H1 (cell line): ENCODE data around the gene JADE1. TPM values are rescaled to one million over a fixed set of nuclear protein-coding genes. Genes with fewer than 3 reads are reported as not detected.

Source experiments
- CTCF ChIA-PET: fragments of 300-600 bp; sonication (Branson Sonifier 250); formaldehyde crosslinking; loops from one replicate; lab custom pipeline; 2021; ENCODE audit not compliant: partially characterized antibody; lab: Charles Lee
- POLR2A ChIA-PET: fragments of 300-600 bp; sonication (Branson Sonifier 250); formaldehyde crosslinking; loops from one replicate; lab custom pipeline; 2021; ENCODE audit warnings: inconsistent platforms; ENCODE audit not compliant: partially characterized antibody; lab: Charles Lee
- DNase-seq, 2 experiments: peaks; one replicate each; pipeline versions ENCODE4 v3.0.0 to v3.0.0-alpha.2; 2010 to 2022; ENCODE audit warnings: low spot score in 2 of 2, low read depth in 1 of 2, mixed read lengths in 1 of 2
- FAIRE-seq: peaks from 2 replicates; lab custom pipeline; 2011; peaks lifted over from hg19 to GRCh38; lab: Jason Lieb, UNC
- H2AFZ ChIP-seq: 2 replicates; pipeline ENCODE4 v1.8.1; 2012; ENCODE audit warnings: low read length, inconsistent platforms
- H2AK5ac ChIP-seq: 2 replicates; pipeline ENCODE4 v1.6.1; 2013; ENCODE audit warnings: low read depth, low read length
- H2BK120ac ChIP-seq: replicated peaks from 2 replicates; pipeline ENCODE3; 2013; ENCODE audit warnings: low read depth, low read length, inconsistent platforms
- H2BK12ac ChIP-seq: 2 replicates; pipeline ENCODE4 v1.6.1; 2013; ENCODE audit warnings: low read depth, low read length
- H2BK15ac ChIP-seq: 2 replicates; pipeline ENCODE4 v1.6.1; 2013; ENCODE audit warnings: low read length
- H2BK20ac ChIP-seq: 2 replicates; pipeline ENCODE4 v1.6.1; 2013; ENCODE audit warnings: low read length
- H2BK5ac ChIP-seq: 2 replicates; pipeline ENCODE4 v1.6.1; 2013; ENCODE audit warnings: low read depth, low read length
- H3K14ac ChIP-seq: 2 replicates; pipeline ENCODE4 v1.6.1; 2013; ENCODE audit warnings: inconsistent platforms; ENCODE audit not compliant: insufficient read length
- H3K18ac ChIP-seq: 2 replicates; pipeline ENCODE4 v1.6.1; 2013; ENCODE audit warnings: low read length; ENCODE audit errors: extremely low read depth
- H3K23ac ChIP-seq: 2 replicates; pipeline ENCODE4 v1.6.1; 2013; ENCODE audit warnings: inconsistent platforms; ENCODE audit not compliant: insufficient read length
- H3K23me2 ChIP-seq: 2 replicates; pipeline ENCODE4 v1.6.1; 2013; ENCODE audit warnings: low read depth, low read length
- H3K27ac ChIP-seq: 2 replicates; pipeline ENCODE4 v1.6.1; 2011; ENCODE audit warnings: low read depth, low read length, inconsistent platforms
- H3K27me3 ChIP-seq, 4 experiments: replicated peaks in 1 of 4; 1 replicate in 1 of 4; 2 replicates in 3 of 4; pipeline versions ENCODE4 v1.6.1 to v1.8.1; 2011 to 2013; ENCODE audit warnings: low read length in 3 of 4, mild to moderate bottlenecking in 3 of 4, inconsistent platforms in 2 of 4, mixed read lengths in 2 of 4, moderate library complexity in 1 of 4; ENCODE audit not compliant: control insufficient read depth in 3 of 4, insufficient read depth in 3 of 4; ENCODE audit errors: extremely low read depth in 1 of 4
- H3K36me3 ChIP-seq, 4 experiments: 2 replicates each; pipeline versions ENCODE4 v1.6.1 to v1.8.1; 2011 to 2013; ENCODE audit warnings: mild to moderate bottlenecking in 4 of 4, low read length in 3 of 4, moderate library complexity in 2 of 4, control low read depth in 1 of 4, inconsistent platforms in 1 of 4; ENCODE audit not compliant: insufficient read depth in 4 of 4, control insufficient read depth in 2 of 4
- H3K4ac ChIP-seq: replicated peaks from 2 replicates; pipeline ENCODE3; 2013; ENCODE audit warnings: low read length, low read depth, mixed read lengths, inconsistent platforms; ENCODE audit not compliant: insufficient read length
- H3K4me1 ChIP-seq, 4 experiments: replicated peaks in 1 of 4; 1 replicate in 1 of 4; 2 replicates in 3 of 4; pipeline versions ENCODE4 v1.6.1 to v1.8.1; 2011 to 2013; ENCODE audit warnings: low read length in 3 of 4, inconsistent platforms in 2 of 4, mixed read lengths in 1 of 4; ENCODE audit not compliant: insufficient read depth in 4 of 4, control insufficient read depth in 3 of 4
- H3K4me2 ChIP-seq, 2 experiments: 2 replicates each; pipeline versions ENCODE4 v1.6.1 to v1.8.1; 2011 to 2013; ENCODE audit warnings: low read depth in 2 of 2, low read length in 2 of 2, control low read depth in 1 of 2, inconsistent platforms in 1 of 2, mild to moderate bottlenecking in 1 of 2; ENCODE audit not compliant: insufficient read depth in 1 of 2
- H3K4me3 ChIP-seq, 4 experiments: fragments of 200-600, 300-600 bp in 1 of 4; sonication (generic), shearing (Covaris generic), sonication (Bioruptor Twin) in 1 of 4; 2 replicates each; pipeline versions ENCODE4 v1.5.1 to v1.8.1; 2011 to 2016; ENCODE audit warnings: low read length in 4 of 4, low read depth in 3 of 4, control low read depth in 2 of 4, inconsistent platforms in 2 of 4, mild to moderate bottlenecking in 2 of 4, mixed read lengths in 1 of 4, moderate library complexity in 1 of 4; ENCODE audit not compliant: insufficient read depth in 2 of 4; ENCODE audit errors: extremely low read depth in 1 of 4
- H3K56ac ChIP-seq: replicated peaks from 2 replicates; pipeline ENCODE3; 2013; ENCODE audit warnings: low read depth, mild to moderate bottlenecking, mixed read lengths, low read length, inconsistent platforms; ENCODE audit not compliant: insufficient read length
- H3K79me1 ChIP-seq: 2 replicates; pipeline ENCODE4 v1.6.1; 2013; ENCODE audit warnings: low read depth, low read length, control low read depth
- H3K79me2 ChIP-seq, 2 experiments: 2 replicates each; pipeline versions ENCODE4 v1.6.1 to v1.8.1; 2012 to 2013; ENCODE audit warnings: low read length in 2 of 2, mild to moderate bottlenecking in 2 of 2, inconsistent platforms in 1 of 2; ENCODE audit not compliant: insufficient read depth in 2 of 2, control insufficient read depth in 1 of 2
- H3K9ac ChIP-seq, 4 experiments: replicated peaks in 1 of 4; 1 replicate in 1 of 4; 2 replicates in 3 of 4; pipeline versions ENCODE4 v1.6.1 to v1.8.1; 2011 to 2013; ENCODE audit warnings: low read depth in 3 of 4, low read length in 3 of 4, control low read depth in 2 of 4, mild to moderate bottlenecking in 2 of 4, moderate library complexity in 2 of 4, inconsistent platforms in 1 of 4; ENCODE audit errors: extremely low read depth in 1 of 4
- H3K9me3 ChIP-seq, 2 experiments: 2 replicates each; pipeline versions ENCODE4 v1.6.1 to v1.8.1; 2012 to 2013; ENCODE audit warnings: mild to moderate bottlenecking in 2 of 2, moderate library complexity in 2 of 2, control low read depth in 1 of 2, inconsistent platforms in 1 of 2, low read depth in 1 of 2, low read length in 1 of 2, mixed read lengths in 1 of 2; ENCODE audit not compliant: insufficient read depth in 2 of 2
- H4K20me1 ChIP-seq, 2 experiments: replicated peaks in 1 of 2; 2 replicates each; pipeline versions ENCODE3 to v1.8.1; 2011 to 2013; ENCODE audit warnings: inconsistent platforms in 2 of 2, low read length in 2 of 2, mild to moderate bottlenecking in 1 of 2; ENCODE audit not compliant: insufficient read depth in 2 of 2, control insufficient read depth in 1 of 2
- H4K5ac ChIP-seq: 2 replicates; pipeline ENCODE4 v1.6.1; 2013; ENCODE audit warnings: low read length, low read depth, mixed read lengths, inconsistent platforms; ENCODE audit not compliant: insufficient read length
- H4K8ac ChIP-seq: 2 replicates; pipeline ENCODE4 v1.8.0; 2013; ENCODE audit warnings: mild to moderate bottlenecking, moderate library complexity, low read length, inconsistent platforms; ENCODE audit not compliant: insufficient read depth; ENCODE audit errors: extremely low read depth
- H4K91ac ChIP-seq: replicated peaks from 2 replicates; pipeline ENCODE3; 2013; ENCODE audit warnings: low read length, mixed read lengths, inconsistent platforms; ENCODE audit not compliant: insufficient read length
- POLR2AphosphoS5 ChIP-seq: IDR thresholded peaks from 2 replicates; pipeline ENCODE4 v1.6.1; 2011; ENCODE audit warnings: low read depth, low read length
- TBP ChIP-seq: IDR thresholded peaks from 2 replicates; pipeline ENCODE4 v1.6.1; 2011; ENCODE audit warnings: low read depth, low read length, improper control_type of control experiment
- WGBS, 2 experiments: shearing (Covaris generic) in 1 of 2; methylation state at CpG; one replicate each; pipeline versions ENCODE4 v1.1.6 to v1.1.7; 2013 to 2015; ENCODE audit warnings: low lambda C conversion rate in 2 of 2, mixed read lengths in 2 of 2, inconsistent platforms in 1 of 2, low coverage in 1 of 2, missing lambda C conversion rate in 1 of 2; ENCODE audit not compliant: insufficient replicate concordance in 2 of 2, insufficient coverage in 1 of 2, insufficient read length in 1 of 2; ENCODE audit errors: extremely low coverage in 1 of 2, missing lambda C conversion rate in 1 of 2; 5-methylcytosine and 5-hydroxymethylcytosine counted together
- polyA plus RNA-seq, 7 experiments: library from polyadenylated mRNA; depleted of rRNA in 3 of 7; stranded (reverse) in 5 of 7; unstranded in 2 of 7; fragments of >200 nt in 5 of 7; fragments of 200-250 nt in 2 of 7; gene quantifications; 1 replicate in 5 of 7; 2 replicates in 1 of 7; 4 replicates in 1 of 7; pipeline versions ENCODE4 v1.2.1 to v1.2.3, GENCODE V29; 2011 to 2013; ENCODE audit warnings: missing spikeins in 2 of 7, mixed read lengths in 2 of 7
- total RNA-seq: library from RNA; stranded (reverse); fragmentation: NEBNext Ultra II Directional; extraction: Animal tissue kit (Norgen Biotek cat#: 25700); gene quantifications from 2 replicates; pipeline ENCODE4 v1.2.1, GENCODE V29; 2021

Gene JADE1
- total and polyA plus RNA-seq, 2 of the 8 experiments (the other 6 are each of a cell fraction or from before 2014, with no cell fraction given): 37.7 to 213 TPM

DNA sequence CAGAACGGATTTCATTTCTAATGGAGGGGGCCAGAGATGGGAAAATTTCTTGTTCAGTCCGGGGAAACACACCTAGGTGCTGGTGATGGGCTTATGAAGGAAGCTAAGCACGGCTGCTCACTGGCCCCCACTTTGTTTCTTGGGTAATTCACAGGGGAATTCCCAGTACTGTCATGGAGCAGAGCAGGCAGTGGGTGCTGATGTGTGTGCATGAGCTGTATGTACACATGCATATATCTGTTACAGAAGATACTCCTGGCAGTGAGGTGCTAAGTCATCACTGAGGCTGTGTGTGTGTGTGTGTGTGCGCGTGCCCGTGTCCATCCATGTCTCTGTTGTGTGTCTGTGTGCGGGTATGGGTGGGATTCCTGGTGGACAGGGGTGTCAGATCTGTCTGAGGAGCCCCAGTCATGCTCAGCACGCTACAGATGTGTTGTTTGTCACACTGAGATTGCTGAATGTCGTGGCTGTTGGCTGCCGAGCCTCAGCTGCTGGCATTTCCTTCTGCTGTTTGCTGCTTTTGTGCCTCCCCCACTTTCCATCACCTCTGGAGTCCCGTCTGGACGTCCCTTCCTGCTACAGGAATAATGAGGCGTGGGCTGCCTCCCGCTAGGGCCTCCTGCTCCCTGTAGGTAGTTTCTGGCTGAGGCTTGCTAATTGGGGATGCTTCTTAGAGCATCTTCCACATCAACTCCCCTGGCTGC is 53.3 kb downstream of the JADE1 start:
- Histone ChIP-seq H2BK20ac (no peak overlapping the region), H3K4me3 (no peak overlapping the region), H4K20me1 (peaks cover 42% of the 10 kb centered on the region in 2 experiments), H3K56ac (no peak overlapping the region), H3K27ac (no peak overlapping the region), H2BK5ac (peak overlapping the region; percentile 40; the same call in 1 of the 2 replicates), H2BK120ac (no peak overlapping the region), H3K18ac (no peak overlapping the region), H3K79me1 (peaks cover 15% of the 10 kb centered on the region), H4K8ac (no peak overlapping the region), H2BK15ac (no peak overlapping the region), H4K5ac (no peak overlapping the region), H3K14ac (no peak overlapping the region), H3K27me3 (no peaks in the 10 kb centered on the region), H2BK12ac (no peak overlapping the region), H3K23me2 (peaks cover 4% of the 10 kb centered on the region; the same call in 1 of the 2 replicates), H3K9ac (no peak overlapping the region; a peak in 2 of 7 replicates), H3K4me2 (no peak overlapping the region), H3K9me3 (no peaks in the 10 kb centered on the region), H3K23ac (no peak overlapping the region), H3K4ac (no peak overlapping the region), H3K79me2 (peaks cover 6 to 78% of the 10 kb centered on the region in 2 experiments), H2AK5ac (no peak overlapping the region), H2AFZ (no peak overlapping the region), H3K4me1 (peaks cover 0 to 9% (median 5%) of the 10 kb centered on the region in 4 experiments; a peak in 6 of 7 replicates), H4K91ac (no peak overlapping the region), H3K36me3 (peaks cover 50 to 99% (median 86%) of the 10 kb centered on the region in 4 experiments)
- FAIRE-seq (no peak), DNase-seq (no peak)
- ChIA-PET CTCF (interaction anchor here (0.8 to 2.4 kb wide), 21 partner anchors 8 to 473 kb away, joined by 3 to 11 read pairs (median 4); no protein-coding TSS in a partner anchor), POLR2A (interaction anchor here (0.6 to 12.5 kb wide), 14 partner anchors 9 to 327 kb away, joined by 3 to 204 read pairs (median 4); no protein-coding TSS in a partner anchor)
- TF ChIP-seq POLR2AphosphoS5 (peak; percentile 86; the same call in 1 of the 2 replicates), TBP (no peak)
- WGBS, 2 experiments: 81% methylated on average over 14 of the region's 14 CpGs; no CpG with 5 or more reads in 1 of the 2 experiments
